Measurements from ENCODE around the gene ELFN1.

The ELFN1 gene

DNA sequence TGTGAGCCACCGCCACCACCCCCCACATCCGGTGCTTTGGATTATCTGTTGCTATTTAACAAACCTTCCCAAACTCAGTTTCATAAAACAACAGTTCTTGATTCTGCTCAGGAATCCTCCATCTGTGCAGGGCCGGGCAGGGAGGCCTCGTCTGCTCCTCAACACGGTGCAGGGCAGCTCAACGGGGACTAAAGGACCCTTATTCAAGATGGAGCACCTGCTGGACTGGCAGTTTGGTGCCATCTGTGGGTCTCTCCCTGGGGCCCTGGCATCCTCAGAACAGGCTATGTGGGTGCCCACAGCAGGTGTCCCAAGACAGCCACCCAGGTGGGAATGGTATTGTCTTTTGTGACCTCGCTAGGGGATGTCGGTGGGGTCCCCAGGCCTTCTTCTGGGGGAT is 31.0 kb upstream of the ELFN1 start:
- no peak for ATAC-seq
- H3K4me3 Mint-ChIP-seq: no peak overlapping the region

DNA sequence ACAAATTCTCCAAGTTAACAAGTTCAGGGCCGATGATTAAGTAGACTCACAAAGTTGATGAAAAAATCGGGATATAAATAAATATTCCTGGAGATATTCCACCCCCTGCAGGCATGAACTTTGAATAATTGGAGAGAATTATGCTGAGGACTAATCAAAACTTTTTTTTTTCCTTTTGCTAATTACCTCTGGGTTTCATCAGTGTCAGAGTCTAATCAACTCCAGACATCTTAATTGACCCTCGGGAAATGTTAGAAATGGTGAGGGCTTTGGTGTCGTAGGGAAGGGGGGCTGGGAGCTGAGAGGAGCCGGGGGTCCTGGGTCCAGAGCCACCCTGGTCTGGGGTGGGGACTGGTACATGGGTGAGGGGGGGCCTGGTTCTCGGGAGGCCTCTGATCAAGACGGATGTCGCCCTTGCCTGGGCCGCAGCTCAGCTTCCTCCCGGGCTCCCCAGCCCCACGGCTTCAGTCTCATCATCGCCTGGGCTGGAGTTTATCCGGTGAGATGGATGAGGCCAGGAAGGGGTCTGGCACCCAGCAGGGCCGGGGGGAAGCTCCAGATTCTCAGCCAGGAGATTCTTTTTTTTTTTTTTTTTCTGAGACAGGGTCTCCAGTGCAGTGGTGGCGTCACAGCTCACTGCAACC is 30.4 kb upstream of the ELFN1 start:
- no peak overlapping the region for H3K27ac Mint-ChIP-seq
- ATAC-seq: no peak
- H3K9me3 Mint-ChIP-seq: peaks cover 5% of the 10 kb centered on the region
- H3K27me3 Mint-ChIP-seq: peaks cover 44% of the 10 kb centered on the region
- H3K4me1 Mint-ChIP-seq: no peaks in the 10 kb centered on the region
- H3K36me3 Mint-ChIP-seq: peaks cover 1% of the 10 kb centered on the region
- H3K4me3 Mint-ChIP-seq: no peak overlapping the region

More for the DNA sequence above, 31.0 kb upstream of the ELFN1 start:
- Mint-ChIP-seq H3K27ac (no peak overlapping the region), H3K36me3 (peaks cover 7% of the 10 kb centered on the region), H3K4me1 (no peaks in the 10 kb centered on the region), H3K9me3 (peaks cover 9% of the 10 kb centered on the region), H3K27me3 (peaks cover 44% of the 10 kb centered on the region)

DNA sequence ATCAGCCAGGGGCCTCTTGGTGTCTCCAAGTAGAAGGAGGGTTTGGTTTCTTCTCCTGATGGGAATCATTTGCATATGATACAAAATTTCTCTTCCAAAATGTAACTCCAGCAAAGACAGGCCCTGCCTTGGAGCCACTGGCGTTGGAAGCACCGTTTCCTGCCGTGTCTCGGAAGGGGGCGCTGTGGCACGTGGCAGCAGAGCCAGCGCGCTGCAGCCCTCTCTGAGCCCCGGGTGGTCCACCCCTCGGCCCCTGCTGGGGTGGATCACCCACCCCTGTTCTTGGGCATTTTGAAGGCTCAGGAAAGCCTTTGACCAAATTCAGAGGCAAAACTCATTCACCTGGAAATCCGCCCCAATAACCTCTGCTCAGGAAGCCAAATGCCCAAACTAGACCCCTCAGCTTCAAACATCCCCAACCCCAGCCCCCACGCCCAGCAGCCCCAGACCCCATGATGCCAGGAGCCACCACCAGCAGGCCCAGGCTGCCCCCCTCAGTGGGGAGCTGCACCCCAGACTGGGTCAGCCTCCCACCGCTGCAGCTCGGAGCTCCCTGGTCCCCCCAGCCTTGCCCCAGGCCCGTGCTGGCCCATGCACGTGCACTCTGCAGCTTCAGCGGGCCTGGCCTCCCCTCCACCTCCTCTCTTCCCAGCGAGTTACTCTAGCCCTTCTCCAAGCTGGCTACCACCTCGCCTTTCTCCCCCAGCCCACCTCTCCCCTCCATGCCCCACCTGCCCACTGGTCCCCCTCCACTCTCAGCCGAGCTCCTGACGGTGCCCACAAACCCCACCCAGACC is 29.5 kb upstream of the ELFN1 start:
- H3K27ac Mint-ChIP-seq: no peak overlapping the region
- ATAC-seq: peak; percentile 34
- peaks cover 4% of the 10 kb centered on the region for H3K9me3 Mint-ChIP-seq
- no peaks in the 10 kb centered on the region for H3K36me3 Mint-ChIP-seq
- H3K4me1 Mint-ChIP-seq: no peaks in the 10 kb centered on the region
- peaks cover 51% of the 10 kb centered on the region for H3K27me3 Mint-ChIP-seq
- no peak overlapping the region for H3K4me3 Mint-ChIP-seq

DNA sequence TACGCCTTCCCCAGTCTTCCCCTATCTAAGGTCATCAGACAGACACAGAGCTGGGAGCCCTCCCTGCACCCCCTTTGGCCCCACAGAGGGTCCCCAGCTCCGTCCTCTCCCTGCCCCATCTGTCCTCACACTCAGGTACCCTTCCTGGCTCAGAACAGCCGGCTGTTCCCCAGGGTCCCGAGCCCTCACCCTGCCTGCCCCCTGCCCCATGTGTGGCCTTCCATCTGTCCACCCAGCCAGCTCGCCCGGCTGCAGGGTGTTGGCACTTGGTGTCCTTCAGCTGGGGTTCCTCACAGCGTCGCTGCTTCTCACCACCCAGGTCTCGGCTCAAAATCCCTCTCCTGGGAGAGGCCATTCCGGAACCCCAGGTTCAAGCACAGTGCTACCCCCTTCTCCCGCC is 28.9 kb upstream of the ELFN1 start:
- Mint-ChIP-seq H3K4me3 (no peak overlapping the region), H3K27me3 (peaks cover 57% of the 10 kb centered on the region), H3K36me3 (no peaks in the 10 kb centered on the region), H3K9me3 (peaks cover 4% of the 10 kb centered on the region), H3K4me1 (no peaks in the 10 kb centered on the region), H3K27ac (no peak overlapping the region)
- no peak for ATAC-seq

DNA sequence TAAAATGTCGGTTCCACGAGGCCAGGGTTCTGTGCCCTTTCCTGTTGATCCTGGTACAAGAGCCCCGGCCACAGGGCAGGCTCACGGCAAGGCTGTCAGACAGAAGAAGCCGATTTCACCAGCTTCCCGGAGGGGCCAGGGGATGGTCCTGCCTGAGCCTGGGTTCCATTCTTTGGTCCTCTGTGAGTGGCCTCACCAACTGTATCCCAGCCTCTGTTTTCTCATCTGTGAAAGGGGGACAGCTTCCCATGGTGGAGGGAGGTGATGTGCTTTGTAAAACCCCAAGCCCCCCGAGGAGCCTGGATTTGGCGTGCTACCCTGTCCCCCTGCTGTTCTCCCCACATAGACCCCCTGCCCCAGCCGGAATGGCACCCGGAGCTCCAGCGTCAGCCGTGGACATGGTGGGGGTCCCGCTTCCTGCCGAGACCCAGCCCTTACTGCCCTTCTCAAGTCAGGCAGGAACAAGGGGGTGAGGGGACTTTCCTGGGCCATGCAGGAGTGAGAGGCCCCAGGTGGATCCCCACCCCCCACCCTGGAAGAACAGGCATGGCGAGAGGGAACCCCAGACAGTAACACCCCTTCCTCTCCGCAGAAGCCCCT is 28.3 kb upstream of the ELFN1 start:
- Mint-ChIP-seq H3K4me3 (no peak overlapping the region), H3K36me3 (no peaks in the 10 kb centered on the region), H3K27me3 (peaks cover 63% of the 10 kb centered on the region), H3K9me3 (peaks cover 4% of the 10 kb centered on the region), H3K4me1 (no peaks in the 10 kb centered on the region), H3K27ac (no peak overlapping the region)
- no peak for ATAC-seq

DNA sequence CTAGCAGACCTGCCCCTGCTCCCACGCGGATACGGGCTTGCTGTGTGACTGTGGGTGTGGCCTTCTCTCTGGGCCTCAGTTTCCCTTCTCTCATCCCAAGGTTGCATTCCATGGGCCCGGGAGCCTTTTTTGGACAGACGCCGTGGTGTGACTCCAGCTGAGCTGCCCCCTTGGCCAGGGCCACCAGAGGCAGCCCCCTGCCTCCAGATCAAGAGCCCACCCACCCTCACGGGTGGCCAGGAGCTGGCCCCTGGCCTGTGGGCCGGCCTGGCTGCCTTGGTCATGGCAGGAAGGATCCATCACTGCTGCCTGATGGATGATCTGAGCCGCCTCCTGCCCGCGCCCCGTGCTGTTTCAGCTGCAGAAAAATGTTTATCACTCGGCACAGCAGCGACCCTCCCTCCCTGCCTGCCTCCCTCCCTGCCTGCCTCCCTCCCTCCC is 27.8 kb upstream of the ELFN1 start:
- Mint-ChIP-seq H3K9me3 (peaks cover under 1% of the 10 kb centered on the region), H3K4me3 (no peak overlapping the region), H3K27me3 (peaks cover 69% of the 10 kb centered on the region), H3K4me1 (peaks cover 4% of the 10 kb centered on the region), H3K36me3 (no peaks in the 10 kb centered on the region), H3K27ac (no peak overlapping the region)
- no peak for ATAC-seq

DNA sequence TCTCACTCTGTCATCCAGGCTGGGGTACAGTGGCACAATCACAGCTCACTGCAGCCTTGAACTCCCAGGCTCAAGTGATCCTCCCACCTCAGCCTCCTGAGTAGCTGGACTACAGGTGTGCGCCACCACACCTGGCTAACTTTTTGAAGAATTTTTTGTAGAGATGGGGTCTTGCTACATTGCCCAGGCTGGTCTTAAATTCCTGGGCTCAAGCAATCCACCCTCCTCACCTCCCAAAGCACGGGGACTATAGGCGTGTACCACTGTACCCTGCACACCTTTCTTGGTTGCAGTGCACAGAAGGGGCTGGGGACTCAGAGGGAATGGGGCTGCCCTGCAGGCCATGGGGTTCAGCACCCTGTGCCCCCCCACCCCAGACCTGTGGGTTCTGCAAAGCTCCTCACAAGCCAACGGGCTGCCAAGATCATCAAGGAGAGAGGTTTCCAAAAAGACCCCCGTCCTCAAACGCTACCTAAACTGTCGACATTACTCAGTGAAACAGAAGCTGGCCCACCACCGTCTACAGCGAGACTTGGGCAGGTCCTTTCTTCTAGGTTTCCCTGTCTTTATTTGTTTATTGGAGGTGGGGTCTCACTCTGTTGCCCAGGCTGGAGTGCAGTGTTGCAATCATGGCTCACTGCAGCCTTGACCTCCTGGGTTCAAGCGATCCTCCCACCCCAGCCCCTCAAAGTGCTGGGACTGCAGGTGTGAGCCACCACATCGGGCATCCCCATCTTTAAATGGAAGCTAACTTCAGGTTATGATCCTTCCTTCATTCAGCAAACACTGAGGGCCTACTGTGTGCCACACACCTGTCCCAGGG is 26.6 kb upstream of the ELFN1 start:
- peaks cover 80% of the 10 kb centered on the region for H3K27me3 Mint-ChIP-seq
- peaks cover 6% of the 10 kb centered on the region for H3K4me1 Mint-ChIP-seq
- H3K36me3 Mint-ChIP-seq: no peaks in the 10 kb centered on the region
- no peak for ATAC-seq
- no peak overlapping the region for H3K27ac Mint-ChIP-seq
- no peak overlapping the region for H3K4me3 Mint-ChIP-seq
- H3K9me3 Mint-ChIP-seq: no peaks in the 10 kb centered on the region

DNA sequence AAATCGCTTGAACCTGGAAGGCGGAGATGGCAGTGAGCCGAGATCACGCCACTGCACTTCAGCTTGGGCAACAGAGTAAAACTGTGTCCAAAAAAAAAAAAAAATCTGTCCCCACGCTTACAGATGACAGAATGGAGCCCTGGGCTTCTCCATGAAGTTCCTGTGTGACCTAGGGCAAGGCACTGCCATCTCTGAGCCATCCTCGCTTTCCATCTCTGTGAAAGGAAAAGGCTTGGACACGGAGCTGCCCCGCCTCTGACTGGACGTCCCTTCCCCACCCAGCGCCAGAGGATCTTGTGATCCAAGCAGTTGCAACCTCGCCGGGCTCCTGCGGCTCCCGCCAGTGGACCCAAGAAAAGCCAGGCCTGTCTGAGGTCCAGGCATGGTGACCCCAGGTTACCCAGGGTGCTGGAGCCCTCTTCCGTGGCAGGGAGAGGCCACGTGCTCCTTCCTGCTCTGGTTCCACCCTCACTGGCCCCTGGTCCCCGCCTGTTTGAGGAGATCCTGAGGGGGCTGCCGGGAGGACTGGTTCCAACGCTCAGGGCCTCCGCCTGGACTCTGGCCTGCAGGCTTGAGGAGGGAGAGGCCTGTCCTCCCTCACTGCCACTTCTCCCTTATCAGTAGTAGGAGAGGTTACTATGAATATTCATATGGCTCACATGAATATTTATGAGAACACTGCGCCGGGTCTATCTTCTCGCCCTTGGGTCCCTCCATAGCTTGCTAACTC is 25.6 kb upstream of the ELFN1 start:
- H3K9me3 Mint-ChIP-seq: no peaks in the 10 kb centered on the region

DNA sequence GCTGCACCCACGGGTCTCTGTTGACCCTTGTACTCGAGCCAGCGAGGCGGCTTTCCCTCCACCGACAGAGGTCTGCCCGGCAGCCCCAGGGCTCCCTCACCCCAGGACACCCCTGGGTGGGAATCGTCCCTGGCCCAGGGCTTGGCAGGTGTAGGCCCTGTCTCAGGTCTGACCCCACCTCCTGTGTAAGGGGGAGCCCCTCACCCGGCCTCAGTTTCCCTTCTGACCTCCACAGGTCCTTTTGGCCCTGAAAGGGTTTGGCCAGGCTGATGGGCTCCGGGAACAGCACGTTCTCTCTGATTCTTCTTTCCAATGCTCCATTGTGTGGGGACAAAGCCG is 25.0 kb upstream of the ELFN1 start:
- Mint-ChIP-seq H3K36me3 (no peaks in the 10 kb centered on the region), H3K27me3 (peaks cover 96% of the 10 kb centered on the region), H3K9me3 (no peaks in the 10 kb centered on the region), H3K4me3 (no peak overlapping the region), H3K27ac (no peak overlapping the region), H3K4me1 (peaks cover 6% of the 10 kb centered on the region)
- ATAC-seq: no peak

More for the DNA sequence above, 25.6 kb upstream of the ELFN1 start:
- H3K4me1 Mint-ChIP-seq: peaks cover 6% of the 10 kb centered on the region
- H3K4me3 Mint-ChIP-seq: no peak overlapping the region
- ATAC-seq: no peak
- no peak overlapping the region for H3K27ac Mint-ChIP-seq
- peaks cover 90% of the 10 kb centered on the region for H3K27me3 Mint-ChIP-seq
- H3K36me3 Mint-ChIP-seq: no peaks in the 10 kb centered on the region

DNA sequence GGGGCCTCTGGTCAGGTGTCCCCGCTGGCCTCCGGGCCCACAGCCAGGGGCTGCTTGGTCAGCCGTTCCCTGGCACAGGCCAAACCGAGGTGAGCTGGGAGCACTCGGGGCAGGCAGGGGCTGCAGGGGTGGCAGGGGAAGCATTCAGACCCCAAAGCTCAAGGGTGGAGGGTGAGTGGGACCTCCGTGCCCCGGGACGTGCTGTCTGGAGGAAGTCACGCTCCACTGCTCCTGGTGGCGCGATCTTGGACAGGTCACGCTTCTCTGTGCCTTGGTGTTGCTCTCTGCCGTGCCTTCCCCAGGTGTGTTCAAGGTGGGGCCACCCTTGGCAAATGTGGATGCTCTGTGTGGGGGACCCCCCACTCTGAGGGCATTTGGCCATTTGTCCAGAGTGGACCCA is 24.6 kb upstream of the ELFN1 start:
- peaks cover 6% of the 10 kb centered on the region for H3K4me1 Mint-ChIP-seq
- no peak overlapping the region for H3K4me3 Mint-ChIP-seq
- no peaks in the 10 kb centered on the region for H3K9me3 Mint-ChIP-seq
- peaks cover 100% of the 10 kb centered on the region for H3K27me3 Mint-ChIP-seq
- no peak for ATAC-seq
- H3K27ac Mint-ChIP-seq: no peak overlapping the region
- no peaks in the 10 kb centered on the region for H3K36me3 Mint-ChIP-seq

DNA sequence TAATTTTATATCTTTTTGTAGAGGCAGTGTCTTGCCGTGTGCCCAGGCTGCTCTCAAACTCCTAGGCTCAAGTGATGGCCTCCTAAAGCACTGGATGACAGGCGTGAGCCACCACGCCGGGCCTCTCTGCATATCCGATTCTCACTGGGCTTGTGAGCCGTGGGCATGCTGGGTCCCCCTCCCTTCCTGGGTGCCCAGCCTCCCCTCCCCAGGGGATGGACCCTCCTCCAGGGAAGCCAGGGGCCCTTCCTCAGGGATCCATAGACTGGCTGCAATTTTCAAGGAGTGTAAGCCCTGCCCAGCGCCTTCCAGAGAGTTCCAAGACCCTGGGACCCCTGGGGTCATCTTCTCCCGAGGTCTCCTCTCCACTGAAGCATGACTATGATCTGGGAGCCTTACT is 23.7 kb upstream of the ELFN1 start:
- no peak for ATAC-seq
- Mint-ChIP-seq H3K27ac (no peak overlapping the region), H3K4me3 (no peak overlapping the region), H3K9me3 (no peaks in the 10 kb centered on the region), H3K36me3 (no peaks in the 10 kb centered on the region), H3K4me1 (peaks cover 6% of the 10 kb centered on the region), H3K27me3 (peaks cover 100% of the 10 kb centered on the region)

DNA sequence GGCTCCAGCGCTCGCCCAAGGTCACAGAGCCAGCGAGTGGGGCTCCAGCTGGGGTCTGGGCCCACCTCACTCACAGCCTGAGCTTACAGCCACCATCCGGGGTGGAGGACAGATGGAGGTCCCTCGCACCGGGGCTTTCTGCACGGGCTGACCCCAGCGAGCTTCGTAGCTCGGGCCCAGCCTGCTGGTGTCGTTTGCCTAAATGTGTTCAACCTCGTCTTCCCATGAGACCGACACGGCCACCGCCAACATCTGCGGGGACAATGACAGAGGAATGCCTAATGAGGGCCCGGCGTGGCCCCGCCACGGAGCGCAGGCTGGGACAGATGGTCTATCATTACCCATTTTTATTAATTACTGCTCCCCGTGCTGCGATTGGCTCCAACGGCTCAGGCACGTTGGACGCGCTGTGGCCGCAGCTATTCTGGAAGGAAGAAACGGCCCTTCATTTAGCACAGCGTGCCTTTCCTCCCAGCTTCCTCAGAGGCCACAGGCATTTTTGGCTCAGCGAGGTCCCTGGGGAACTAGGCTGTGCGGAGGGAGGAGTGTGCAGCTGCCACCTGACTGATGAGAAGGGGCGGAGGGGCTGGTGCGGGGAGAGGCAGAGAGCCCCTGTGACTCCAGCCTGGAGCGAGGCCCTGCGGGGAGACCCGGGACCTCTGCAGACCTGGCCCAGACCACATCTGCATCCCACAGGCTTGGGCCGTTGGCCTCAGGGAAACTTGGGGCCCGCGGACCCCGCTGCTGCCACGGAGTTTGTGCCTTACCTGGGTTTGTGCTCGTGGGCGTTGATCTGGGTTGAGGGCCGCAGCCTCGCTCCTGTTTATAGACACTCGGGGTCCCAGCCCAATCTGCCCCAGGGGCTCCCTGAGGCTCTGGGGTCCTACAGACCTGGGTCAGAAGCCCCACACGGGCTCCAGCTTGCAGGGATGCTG is 22.9 kb upstream of the ELFN1 start:
- Mint-ChIP-seq H3K27ac (no peak overlapping the region), H3K4me3 (no peak overlapping the region), H3K9me3 (no peaks in the 10 kb centered on the region), H3K27me3 (peaks cover 100% of the 10 kb centered on the region), H3K4me1 (peaks cover 6% of the 10 kb centered on the region), H3K36me3 (no peaks in the 10 kb centered on the region)
- ATAC-seq: no peak

DNA sequence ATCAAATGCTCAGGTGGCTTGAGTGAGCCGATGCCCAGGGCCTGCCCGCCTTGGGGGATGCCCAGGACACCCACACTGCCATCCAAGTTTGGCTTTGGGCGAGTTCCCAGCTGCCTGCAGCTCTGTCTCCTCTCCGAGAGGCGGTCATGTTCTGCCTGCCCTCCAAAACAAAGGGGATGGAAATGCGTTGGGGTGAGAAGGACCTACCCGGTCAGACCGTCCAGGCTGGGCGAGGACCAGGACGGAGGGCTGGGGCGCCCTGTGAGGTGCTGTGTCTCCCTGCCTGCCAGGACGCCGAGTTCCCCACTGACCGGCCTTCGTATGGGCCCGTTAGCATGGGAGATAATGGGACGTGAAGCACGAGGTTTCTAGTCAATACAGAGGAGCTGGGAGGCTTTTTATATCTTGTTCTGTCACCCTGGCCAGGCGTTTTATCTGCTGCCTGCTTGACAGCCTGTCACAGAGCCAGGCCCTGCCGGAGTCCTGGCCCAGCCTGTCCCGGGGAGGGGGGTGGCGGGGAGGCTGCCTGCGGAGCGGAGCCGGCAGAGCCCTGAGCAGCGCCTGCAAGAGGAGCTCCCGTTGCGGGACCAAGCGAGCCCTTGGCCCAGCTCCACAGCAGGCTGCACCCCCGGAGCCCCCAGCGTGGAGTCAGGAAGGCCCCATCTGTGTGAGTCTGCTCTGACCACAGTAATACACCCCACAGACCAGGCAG is 22.0 kb upstream of the ELFN1 start:
- peaks cover 6% of the 10 kb centered on the region for H3K4me1 Mint-ChIP-seq
- no peaks in the 10 kb centered on the region for H3K36me3 Mint-ChIP-seq
- H3K27me3 Mint-ChIP-seq: peaks cover 91% of the 10 kb centered on the region
- no peak overlapping the region for H3K27ac Mint-ChIP-seq
- no peaks in the 10 kb centered on the region for H3K9me3 Mint-ChIP-seq
- ATAC-seq: no peak
- H3K4me3 Mint-ChIP-seq: no peak overlapping the region

Data from stimulated activated memory B cell treated with anti-CD40 and anti-IgM and Interleukin-4, amounts not matched to agents 10 μg/mL and 1 μg/mL and 100 μg/mL, for 72 hours (primary cell).